AG09319 (cell line): ENCODE measurements around the gene ZBTB2.

Experiments
- DNase-seq: peaks from one replicate; pipeline ENCODE4 v3.0.0-alpha.2; 2010; ENCODE audit warnings: low read depth; ENCODE audit errors: extremely low read depth
- TF ChIP-seq, protein P1 (sequence below): IDR thresholded peaks from 2 replicates; pipeline ENCODE4 v1.5.1; 2011; ENCODE audit warnings: low read depth, mild to moderate bottlenecking, inconsistent platforms, low read length, moderate library complexity

Gene ZBTB2

DNA sequence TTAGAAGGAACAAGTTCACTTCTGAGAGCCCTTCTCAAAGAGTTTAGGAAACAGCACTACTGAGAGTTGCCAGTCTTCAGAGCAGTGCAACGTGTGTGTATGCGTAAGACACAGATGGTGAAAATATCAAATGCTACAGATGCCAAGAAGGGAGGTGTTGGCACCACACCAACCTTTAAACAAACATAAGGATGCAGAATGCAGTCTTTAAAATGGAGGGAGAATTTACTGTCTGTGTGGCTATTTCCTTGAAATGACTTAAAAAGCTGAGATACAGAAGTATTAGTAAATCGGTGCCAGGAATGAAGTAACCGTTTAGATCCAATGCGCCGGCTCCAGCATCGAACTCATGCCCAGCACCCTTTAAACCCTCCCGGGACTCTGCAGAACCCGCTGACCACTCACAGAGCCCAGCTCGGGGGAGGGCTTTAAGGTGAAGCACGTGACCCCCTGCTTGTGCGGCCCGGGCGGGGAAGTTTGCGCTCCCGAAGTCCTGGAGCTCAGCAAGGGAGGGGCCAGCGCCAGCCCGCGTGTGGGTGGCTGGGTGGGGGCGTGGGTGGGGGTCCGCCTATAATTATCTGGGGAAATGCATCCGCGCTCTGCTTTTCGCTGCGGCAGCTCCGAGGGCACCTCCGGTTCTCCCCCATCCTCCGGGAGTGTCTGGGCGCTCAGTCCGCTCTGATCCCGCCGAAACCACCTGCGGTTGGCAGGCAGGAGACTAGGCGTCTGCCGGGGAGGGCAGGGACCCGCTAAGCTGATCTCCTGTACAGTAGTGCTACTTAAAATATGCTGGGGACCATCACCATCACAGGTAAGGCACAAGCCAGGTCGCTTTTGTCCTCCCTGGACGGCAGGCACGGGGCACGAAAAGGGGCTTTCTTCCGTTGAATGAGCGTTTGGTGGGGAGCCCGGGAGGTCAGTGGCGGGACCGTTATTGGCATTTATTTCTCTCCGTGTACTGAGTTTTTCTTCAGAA is 66.0 kb downstream of the ZBTB2 start:
- TF ChIP-seq, protein P1, sequence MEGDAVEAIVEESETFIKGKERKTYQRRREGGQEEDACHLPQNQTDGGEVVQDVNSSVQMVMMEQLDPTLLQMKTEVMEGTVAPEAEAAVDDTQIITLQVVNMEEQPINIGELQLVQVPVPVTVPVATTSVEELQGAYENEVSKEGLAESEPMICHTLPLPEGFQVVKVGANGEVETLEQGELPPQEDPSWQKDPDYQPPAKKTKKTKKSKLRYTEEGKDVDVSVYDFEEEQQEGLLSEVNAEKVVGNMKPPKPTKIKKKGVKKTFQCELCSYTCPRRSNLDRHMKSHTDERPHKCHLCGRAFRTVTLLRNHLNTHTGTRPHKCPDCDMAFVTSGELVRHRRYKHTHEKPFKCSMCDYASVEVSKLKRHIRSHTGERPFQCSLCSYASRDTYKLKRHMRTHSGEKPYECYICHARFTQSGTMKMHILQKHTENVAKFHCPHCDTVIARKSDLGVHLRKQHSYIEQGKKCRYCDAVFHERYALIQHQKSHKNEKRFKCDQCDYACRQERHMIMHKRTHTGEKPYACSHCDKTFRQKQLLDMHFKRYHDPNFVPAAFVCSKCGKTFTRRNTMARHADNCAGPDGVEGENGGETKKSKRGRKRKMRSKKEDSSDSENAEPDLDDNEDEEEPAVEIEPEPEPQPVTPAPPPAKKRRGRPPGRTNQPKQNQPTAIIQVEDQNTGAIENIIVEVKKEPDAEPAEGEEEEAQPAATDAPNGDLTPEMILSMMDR: no peak
- peak; percentile 42 for DNase-seq

DNA sequence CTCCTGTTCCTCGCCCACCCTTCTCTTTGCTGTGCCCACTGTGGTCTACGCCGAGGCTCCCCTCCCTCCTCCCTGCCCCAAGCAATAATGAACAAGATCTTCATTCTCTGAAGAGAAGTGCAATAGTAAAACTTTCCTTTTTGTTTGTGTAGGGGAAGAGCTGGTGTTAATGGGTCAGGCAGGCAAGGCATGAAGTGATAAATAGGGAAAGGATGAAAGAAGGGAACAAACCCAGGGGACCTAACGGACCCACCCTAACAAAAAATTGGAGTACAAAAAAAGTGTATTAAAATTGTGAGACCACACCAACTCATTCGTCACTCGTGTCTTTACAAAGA is 66.9 kb downstream of the ZBTB2 start:
- DNase-seq: no peak
- TF ChIP-seq, protein P1: no peak

DNA sequence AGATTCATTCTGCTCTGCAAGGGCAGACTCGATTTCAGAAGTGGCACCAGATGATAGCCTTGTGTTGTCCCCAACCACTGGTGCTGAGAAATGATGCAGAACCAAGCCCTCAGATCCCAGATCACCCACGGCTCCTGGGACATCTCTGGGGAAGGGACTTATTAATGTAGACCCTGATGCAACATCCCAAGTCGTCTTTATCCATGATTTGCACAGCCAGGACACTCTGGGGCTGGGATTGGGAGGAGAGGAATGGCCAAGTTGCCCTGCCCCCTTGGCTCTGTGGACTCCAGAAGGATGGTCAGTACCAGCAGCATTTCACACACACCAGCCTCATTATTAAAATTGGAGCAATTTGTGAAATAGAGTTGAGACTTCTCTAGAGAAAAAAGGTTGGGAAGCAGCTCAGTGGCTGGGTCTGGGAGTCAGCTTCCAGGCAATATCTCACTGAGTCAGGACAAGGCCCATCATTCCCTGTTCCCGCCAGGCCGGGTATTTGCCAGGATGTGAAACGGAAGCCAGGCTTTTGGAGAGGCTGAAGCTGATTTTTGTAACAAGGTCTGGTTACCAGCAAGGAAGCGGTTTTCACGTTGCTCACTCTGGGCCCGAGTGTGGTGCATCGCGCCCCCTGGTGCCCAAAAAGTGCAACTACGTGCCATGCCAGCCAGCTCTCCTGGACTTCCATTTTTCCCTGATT is 67.4 kb downstream of the ZBTB2 start:
- peak; percentile 85 for DNase-seq
- TF ChIP-seq, protein P1: peak; percentile 97

DNA sequence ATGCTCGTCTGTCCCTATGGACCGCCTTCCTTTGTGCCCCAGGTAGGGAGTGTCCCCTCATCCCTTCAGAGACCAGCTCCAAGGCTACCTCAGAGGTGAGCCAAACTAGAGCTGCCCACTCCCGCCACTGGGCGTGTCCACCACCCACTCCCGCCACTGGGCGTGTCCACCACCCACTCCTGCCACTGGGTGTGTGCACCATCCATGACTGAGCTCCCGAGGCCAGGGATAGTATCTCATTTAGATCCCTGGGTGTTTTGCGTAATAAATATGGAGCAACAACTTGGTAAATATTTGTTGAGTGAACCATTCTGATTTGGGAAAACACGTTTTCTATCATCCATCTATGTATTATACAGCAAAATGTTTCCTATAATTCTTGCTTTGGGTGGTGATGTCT is 68.8 kb downstream of the ZBTB2 start:
- DNase-seq: no peak

DNA sequence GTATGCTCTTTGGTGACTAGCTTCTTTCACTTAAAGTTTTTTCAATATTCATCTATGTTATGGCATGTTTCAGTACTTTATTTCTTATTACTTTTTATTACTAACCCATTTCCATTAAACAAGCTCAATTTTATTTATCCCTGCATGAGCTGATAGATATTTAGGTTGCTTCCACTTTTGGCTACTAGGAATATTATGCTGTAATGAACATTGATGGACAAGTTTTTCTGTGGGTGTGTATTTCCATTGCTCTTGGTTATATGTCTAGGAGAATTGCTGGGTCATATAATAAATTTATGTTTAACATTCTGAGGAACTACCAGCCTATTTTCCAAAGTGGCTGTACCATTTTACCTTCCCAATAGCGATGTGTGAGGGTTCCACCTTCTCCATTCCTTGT is 69.9 kb downstream of the ZBTB2 start:
- DNase-seq: no peak
- TF ChIP-seq, protein P1: no peak

More for the DNA sequence above, 68.8 kb downstream of the ZBTB2 start:
- TF ChIP-seq, protein P1: no peak

DNA sequence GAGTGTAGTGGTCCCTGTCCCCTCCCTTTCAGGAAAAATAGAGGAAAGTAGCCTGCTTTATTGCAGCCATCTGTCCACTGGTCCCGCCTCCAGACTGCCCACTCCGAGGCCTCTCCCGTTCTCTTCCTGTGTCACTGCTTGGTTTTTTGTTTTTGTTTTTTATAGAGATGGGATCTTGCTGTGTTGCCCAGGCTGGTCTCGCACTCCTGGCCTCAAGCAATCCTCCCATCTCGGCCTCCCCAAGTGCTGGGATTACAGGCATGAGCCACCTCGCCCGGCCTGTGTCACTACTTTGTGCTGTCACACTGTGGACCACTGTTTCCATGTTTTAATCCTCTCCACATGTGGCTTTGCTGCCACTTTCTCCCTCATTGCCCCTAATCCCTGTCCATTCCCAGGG is 71.2 kb downstream of the ZBTB2 start:
- DNase-seq: no peak
- TF ChIP-seq, protein P1: no peak

DNA sequence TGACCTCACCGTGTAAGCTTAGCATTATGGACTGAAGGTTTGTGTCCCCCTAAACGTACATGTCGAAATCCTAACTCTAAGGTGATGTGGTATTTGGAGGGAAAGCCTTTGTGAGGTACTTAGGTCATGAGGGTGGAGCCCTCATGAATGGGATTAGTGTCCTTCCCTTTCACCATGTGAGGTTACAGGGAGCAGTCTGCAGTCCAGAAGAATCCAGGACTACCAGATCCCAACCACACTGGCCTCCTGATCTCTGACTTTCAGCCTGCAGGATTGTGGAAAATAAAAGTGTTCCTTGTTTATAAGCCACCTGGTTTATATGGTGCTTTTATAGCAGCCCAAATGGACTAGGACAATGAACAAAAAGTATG is 73.4 kb downstream of the ZBTB2 start:
- no peak for DNase-seq
- TF ChIP-seq, protein P1: no peak
